AG10803 (cell line): ENCODE measurements around the gene ARHGAP5.

Source experiments
- DNase-seq: peaks from one replicate; pipeline ENCODE4 v3.0.0; 2010; ENCODE audit warnings: low read depth
- H3K4me3 ChIP-seq: 2 replicates; pipeline ENCODE4 v1.5.1; 2011; ENCODE audit warnings: mild to moderate bottlenecking, low read length, control low read depth
- CTCF ChIP-seq: conservative IDR thresholded peaks from 2 replicates; pipeline ENCODE4 v1.5.1; 2011; ENCODE audit warnings: mild to moderate bottlenecking, low read length, control low read depth, inconsistent platforms

Gene ARHGAP5

GRCh38 chr14:32090686-32091085, 13.6 kb downstream of the ARHGAP5 start:
- TF ChIP-seq CTCF, result no peak
- DNase-seq, result no peak
- no peak overlapping the region for H3K4me3 ChIP-seq

- TF ChIP-seq CTCF, result no peak
- DNase-seq, result no peak
- no peak overlapping the region for H3K4me3 ChIP-seq
Measured at GRCh38 chr14:32099473-32099872, 22.4 kb downstream of the ARHGAP5 start.

- TF ChIP-seq CTCF, result no peak
- no peak overlapping the region for H3K4me3 ChIP-seq
- no peak for DNase-seq
Measured at GRCh38 chr14:32100175-32100574, 23.1 kb downstream of the ARHGAP5 start.

- no peak overlapping the region for H3K4me3 ChIP-seq
- no peak for TF ChIP-seq CTCF
- DNase-seq, result no peak
Measured at GRCh38 chr14:32102152-32102787, 25.2 kb downstream of the ARHGAP5 start.

GRCh38 chr14:32102968-32103367, 25.9 kb downstream of the ARHGAP5 start:
- no peak for DNase-seq
- H3K4me3 ChIP-seq, result no peak overlapping the region
- no peak for TF ChIP-seq CTCF

GRCh38 chr14:32104308-32104707, 27.2 kb downstream of the ARHGAP5 start:
- no peak for DNase-seq
- no peak for TF ChIP-seq CTCF
- H3K4me3 ChIP-seq, result no peak overlapping the region

GRCh38 chr14:32104803-32105202, 27.7 kb downstream of the ARHGAP5 start:
- no peak for TF ChIP-seq CTCF
- DNase-seq, result peak; percentile 47
- H3K4me3 ChIP-seq, result no peak overlapping the region
